COLO668 (cell line): ENCODE data around the gene ZSCAN4.

Source experiments
- DNase-seq: peaks from one replicate; lab custom pipeline; 2025; ENCODE audit not compliant: unreplicated experiment; lab: John Stamatoyannopoulos, UW

Gene ZSCAN4, protein sequence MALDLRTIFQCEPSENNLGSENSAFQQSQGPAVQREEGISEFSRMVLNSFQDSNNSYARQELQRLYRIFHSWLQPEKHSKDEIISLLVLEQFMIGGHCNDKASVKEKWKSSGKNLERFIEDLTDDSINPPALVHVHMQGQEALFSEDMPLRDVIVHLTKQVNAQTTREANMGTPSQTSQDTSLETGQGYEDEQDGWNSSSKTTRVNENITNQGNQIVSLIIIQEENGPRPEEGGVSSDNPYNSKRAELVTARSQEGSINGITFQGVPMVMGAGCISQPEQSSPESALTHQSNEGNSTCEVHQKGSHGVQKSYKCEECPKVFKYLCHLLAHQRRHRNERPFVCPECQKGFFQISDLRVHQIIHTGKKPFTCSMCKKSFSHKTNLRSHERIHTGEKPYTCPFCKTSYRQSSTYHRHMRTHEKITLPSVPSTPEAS

DNA sequence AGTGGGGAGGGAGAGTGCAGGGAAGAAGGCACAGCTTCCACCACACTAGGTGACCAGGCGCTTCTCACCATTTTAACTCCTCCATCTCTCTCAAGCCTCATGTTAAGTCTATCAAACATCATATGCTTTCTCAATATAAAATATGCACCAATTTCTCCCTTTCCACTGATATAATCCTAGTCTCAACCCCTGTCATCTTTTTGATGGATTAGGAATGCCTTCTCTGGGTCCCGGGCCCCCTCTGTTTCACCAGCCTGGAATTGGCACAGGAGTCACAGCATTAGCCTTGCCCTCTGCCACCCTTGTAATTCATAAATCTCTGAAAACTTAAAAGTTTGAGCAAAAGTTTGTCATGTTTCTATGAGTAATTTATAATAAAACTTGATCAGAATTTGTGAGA is at the start of gene ZSCAN4:
Gene ZSCAN4 (plus strand): TSS at position 301 of the 400 bp plus-strand sequence. CDS start 7,211 bp downstream, outside the sequence.
- DNase-seq: no peak

DNA sequence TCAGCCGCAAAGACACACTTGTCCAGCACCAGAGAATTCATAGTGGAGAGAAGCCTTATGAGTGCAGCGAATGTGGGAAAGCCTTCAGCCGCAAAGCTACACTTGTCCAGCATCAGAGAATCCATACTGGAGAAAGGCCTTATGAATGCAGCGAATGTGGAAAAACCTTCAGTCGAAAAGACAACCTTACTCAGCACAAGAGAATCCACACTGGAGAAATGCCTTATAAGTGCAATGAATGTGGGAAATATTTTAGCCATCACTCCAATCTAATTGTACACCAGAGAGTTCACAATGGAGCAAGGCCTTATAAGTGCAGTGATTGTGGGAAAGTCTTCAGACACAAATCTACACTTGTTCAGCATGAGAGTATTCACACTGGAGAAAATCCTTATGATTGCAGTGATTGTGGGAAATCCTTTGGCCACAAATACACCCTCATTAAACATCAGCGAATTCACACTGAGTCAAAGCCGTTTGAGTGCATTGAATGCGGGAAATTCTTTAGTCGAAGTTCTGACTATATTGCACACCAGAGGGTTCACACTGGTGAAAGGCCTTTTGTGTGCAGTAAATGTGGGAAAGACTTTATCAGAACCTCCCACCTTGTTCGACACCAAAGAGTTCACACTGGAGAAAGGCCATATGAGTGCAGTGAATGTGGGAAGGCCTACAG is 47.9 kb upstream of the ZSCAN4 start:
- no peak for DNase-seq

DNA sequence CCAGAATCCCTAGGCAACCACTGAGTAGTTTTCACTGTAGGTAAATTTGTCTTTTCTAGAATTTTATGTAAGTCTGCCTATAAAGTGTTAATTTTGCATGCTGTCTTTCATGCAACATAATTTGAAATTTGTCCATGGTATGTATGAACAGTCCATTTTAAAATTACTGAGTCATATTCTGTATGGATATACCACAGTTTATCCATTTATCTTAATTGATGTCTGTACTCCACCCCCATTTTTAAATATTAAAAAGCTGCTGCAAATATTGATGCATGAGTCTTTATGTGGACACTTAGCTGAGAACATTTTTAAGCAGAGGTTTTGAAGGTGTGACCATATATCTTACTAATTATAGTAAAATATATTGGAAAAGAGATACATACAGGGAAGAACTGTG is 45.6 kb upstream of the ZSCAN4 start:
- no peak for DNase-seq

DNA sequence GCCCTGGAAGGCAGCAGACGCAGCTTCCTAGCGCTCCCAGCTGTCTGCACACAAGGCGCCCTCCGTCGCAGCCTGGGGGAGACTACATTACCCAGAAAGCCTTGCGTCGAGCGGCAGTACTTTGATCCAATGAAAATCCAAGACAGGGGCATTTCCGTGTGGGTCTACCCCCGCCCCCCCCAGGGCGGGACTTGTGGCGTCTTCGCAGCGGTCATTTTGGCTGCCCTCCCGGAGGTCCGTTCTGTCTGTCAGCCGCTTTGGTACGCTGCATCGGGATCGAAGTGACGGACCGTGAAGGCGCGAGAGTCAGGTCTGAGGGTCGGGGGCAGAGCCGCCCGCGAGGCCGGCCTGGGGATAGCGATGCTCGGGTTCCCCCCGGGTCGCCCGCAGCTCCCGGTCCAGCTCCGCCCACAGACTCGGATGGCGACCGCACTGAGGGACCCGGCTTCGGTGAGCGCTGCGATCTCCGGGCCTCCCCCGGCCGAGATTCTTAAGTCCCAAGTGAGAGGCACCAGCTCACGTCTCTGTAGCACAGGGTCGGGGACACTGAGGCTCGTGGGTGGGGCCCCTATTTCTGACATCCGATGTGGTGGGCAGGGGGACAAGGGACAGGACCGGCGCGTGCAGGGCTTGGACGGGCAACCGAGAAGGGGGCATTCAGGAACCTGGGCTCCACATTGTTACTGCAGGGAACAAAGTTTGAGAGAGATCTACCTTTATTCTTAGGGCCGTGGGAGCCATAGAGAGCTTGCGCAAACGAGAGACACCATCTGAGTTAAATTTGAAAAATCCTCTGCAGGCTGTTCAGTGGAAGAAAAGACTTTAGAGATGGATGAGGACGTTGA is 35.5 kb upstream of the ZSCAN4 start, which contains the start of gene ZNF211:
Gene ZNF211 (plus strand): TSS at position 182 of the 845 bp plus-strand sequence. CDS start 179 bp downstream, at position 361.
- peak; percentile 96 for DNase-seq

DNA sequence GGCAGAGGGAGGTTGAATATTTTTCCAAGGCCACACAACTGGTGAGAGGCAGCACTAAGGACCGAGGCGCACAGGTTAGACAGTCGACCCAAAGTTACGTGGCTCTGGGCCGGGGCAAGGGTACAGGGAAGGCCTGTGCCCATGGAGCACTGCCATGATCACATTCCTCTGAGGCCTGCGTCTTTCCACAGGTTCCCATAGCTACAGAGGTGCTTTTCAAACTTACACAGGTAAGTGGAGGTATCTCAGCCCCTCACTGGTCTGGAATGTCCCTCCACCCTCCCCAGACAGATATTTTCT is 35.0 kb upstream of the ZSCAN4 start:
- DNase-seq: no peak

DNA sequence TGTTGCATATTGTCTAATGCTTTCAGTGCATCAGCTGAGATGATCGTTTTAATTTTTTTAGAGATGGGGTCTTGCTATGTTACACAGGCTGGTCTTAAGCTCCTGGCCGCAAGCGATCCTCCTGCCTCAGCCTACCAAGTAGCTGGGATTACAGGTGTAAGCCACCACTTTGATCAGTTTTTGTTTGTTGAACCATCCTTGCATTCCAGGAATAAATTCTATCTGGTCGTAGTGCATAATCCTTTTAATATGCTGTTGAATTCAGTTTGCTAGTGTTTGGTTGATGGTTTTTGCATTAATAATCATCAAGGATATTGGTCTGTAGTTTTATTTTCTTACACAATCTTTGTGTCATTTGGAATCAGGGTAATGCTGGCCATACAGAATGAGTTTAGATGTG is 31.4 kb upstream of the ZSCAN4 start:
- DNase-seq: no peak

DNA sequence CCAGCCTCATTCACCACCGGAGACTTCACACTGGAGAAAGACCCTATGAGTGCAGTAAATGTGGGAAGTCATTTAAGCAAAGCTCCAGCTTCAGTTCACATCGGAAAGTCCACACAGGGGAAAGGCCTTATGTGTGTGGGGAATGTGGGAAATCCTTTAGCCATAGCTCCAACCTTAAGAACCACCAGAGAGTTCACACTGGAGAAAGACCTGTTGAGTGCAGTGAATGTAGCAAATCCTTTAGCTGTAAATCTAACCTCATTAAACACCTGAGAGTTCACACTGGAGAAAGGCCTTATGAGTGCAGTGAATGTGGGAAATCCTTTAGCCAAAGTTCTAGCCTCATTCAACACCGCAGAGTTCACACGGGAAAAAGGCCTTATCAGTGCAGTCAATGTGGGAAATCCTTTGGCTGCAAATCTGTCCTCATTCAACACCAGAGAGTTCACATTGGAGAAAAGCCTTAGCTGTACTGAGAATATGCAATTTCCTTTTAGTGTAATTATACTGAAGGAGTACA is 27.0 kb upstream of the ZSCAN4 start:
- DNase-seq: no peak

DNA sequence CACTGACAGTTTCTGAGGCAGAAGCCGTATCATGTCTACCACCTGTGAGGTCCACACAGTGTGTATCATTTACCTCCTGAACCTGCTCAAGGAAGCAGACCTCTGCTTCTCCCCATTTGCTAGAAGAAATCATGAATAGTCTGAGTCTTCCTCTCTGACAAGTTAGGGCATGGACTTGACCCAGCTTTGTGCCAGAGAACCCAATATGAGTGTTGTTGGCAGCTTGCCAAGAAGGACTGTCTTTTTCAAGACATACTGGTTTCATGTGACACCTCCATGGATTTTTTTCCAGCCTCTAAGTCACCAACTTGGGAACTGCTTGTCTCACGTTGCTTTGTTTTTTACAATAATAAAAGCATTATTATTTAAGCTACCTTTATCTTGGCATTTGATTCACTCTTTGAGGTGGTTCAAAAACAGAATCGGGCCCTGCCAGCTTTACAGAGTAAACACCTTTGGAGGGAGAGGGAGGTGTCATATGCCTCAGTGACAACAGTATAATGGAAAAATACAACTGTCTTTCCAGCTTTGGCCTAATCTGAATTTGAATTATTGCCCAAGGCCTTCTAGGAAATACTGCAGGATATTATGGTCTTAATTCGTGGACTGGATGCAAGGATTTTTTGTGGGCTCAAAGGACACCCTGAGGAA is 26.2 kb upstream of the ZSCAN4 start:
- no peak for DNase-seq

DNA sequence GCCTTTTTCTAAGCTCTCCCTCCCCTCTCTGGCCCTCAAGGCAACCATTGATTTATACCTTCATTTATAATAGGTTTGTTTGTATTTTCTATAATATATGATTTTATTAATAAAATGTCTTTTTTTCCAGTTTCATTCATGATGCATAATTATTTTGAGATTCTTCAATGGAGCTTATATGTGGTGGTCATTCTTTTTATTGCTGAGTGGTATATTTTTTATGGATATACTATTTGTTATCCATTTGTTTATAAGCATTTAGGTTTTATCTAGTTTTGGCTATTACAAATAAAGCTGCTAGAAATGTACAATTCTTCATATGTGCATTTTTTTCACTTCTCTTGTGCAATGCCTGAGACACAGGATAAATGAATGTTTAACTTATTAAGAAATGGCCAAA is 25.0 kb upstream of the ZSCAN4 start:
- DNase-seq: no peak

DNA sequence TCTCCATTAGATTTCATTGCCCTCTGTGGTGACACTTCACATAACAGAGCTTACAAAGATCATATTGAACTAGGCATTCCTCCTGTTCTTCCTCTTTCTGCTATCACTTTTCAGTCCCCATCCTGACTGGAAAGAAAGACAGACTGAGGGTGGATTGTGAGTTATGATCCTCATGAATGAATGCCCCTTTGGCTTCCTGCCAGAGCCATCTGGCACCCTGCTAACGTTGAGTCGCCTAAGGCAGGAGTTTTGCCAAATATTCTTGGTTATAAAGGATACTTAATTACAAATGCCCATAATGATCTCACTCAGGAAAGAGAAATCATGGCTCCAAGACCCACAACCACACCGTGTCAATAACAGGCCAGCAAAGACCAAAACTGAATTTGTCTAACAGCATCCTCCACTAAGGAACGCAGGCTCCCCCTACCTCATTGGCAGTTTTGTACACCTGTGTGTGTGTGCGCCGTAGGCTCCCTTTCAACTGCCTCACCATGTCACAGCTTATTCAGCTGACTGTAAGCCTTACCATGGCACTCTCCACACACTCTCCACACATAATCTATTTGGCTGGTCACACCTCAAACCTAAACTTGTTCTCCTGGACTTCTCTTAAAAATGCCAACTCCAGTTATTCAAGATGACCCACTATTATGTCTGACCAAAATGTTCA is 20.3 kb upstream of the ZSCAN4 start:
- DNase-seq: peak; percentile 30

DNA sequence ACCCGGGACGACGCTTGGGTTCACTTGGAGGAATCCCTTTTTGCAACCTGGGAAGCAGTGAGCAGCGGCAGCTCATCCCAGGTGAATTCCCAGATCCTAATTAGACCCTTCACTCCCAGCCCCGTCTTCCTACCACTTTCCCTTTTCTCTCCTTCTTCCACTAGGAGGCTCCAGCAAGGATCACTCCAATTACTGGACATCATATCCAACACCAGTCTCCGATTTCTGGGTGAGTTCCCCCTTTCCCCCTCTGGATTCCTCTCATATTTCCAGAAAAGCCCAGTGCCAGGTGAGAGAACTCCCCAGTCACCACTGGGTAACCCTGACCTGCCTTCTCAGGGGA is 17.1 kb upstream of the ZSCAN4 start:
- no peak for DNase-seq

DNA sequence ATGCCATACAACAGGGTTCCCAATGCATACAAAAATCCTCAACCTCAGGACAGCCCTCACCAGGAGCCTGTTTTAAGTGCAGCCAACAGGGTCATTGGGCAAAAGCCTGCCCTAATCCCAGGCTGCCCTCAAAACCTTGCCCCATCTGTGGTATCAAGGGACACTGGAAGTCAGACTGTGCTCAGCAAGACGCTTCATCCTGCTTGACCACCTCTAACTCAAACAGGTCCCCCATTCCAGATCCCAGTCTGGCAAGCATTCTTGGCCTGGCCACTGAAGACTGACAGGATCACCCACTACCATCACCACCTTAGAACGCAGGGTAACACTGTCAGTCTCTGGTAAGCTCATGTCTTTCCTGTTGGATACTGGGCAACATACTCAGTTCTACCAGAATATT is 15.0 kb upstream of the ZSCAN4 start:
- DNase-seq: no peak

DNA sequence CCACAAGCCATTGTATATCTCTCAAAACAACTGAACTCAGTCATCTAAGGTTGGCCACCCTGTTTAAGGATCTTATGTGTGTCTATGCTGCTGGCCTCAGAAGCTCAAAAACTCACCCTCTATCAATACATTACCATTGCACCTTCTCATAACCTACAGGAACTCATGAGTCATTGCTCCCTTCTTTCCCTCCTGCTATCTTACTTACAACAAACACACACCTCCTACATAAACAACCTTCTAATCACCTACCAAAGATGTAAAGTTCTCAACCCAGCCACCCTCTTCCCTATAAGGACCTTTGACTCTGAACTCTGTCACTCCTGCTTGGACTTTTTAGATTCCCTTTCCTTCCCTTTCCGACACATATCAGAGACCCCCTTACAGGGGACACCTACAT is 13.3 kb upstream of the ZSCAN4 start:
- no peak for DNase-seq

DNA sequence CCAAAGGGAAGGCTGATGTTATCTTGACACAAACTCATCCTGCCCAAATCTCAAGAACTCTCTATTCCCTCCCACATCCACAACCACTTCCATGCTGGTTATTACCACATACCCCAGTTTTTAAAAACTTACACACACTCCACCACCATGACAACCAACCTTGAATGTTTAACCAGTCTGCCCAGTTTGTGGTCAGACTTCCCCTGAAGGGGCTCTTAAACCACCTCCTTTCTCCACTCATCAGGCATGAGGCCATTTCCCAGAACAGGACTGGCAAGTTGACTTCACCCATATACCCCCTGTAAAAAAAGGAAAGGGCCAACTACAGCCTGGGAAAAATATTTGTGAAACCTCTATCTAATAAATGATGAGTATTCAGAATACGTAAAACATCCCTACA is 12.4 kb upstream of the ZSCAN4 start:
- DNase-seq: no peak

DNA sequence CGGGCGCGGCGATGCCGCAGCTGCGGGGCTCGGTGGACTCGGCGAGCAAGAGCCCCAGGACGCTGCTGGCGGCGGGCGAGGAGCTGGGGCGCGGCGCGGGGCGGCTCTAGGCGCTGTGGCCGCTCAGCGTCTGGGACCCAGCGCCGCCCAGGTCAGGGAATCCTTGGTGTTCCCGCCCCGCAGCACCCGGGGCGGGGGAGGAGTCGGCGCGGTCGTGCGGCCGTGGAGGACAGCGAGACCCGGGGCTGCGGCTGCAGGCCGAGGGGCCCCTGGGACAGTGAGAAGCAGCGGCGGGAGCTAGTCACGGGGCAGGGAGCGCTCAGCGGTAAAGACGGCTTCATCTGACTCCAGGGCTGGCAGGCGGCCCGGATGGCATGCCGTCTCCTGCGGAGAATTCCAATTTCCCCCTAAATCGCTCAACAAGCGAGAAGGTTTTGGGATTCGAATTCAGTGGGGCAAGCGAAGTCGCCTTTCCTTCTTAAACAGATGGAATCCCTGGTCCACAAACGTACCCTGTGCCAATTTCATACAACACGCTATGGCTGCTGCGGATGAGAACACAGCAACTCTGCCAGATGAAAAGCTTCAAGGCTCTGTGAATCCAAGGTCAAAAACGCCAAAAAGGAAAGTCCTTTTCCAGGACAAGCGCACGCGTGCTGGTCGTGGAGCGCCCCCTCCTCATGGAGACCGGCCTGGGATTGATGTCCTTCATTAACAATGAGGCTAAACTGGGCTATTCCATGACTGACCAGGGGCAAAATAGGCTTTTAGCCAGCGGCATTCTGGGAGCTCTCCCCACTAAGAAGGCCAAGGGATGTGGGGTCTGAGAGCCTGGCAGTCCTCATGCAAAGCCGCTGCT is 4.2 kb upstream of the ZSCAN4 start:
- peak; percentile 67 for DNase-seq

DNA sequence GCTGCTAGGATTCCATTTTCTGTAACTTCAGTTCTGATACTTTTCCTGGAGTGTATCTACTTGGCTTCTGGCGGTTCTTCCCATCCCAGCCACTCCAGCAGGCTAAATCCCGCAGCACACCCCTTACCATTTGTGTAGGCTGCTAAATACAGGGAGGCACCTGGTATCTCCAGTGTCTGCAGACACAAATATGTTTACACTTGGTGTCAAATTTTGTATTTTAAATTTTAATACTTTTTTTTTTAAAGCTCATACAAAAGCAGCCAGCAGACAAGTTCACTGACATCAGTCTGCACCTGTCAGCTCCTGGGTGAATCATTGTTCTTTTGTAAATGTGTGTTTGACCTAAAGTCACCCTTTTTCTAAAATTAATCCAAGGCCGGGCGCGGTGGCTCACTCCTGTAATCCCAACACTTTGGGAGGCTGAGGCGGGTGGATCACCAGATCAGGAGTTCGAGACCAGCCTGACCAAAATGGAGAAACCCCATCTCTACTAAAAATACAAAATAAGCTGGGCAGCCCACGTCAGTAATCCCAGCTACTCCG is 3.4 kb upstream of the ZSCAN4 start:
- DNase-seq: no peak

DNA sequence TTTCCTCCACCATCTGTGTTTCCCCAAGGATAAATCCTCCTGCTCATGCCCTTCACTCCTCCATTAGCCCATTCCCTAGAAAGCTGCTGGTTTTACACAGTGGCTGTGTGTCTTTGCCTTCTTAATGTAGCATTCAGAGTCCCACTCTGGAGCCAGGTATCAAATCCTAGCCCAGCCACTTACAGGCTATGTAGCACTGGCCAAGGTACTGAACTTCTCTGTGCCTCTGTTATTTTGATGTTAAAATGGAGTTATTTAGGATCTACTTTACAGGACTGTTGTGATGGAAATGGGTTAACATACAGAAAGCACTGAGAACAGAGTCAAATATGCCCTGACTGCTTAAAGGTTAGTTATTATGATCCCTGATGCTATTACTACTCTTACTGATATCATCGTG is 1.5 kb upstream of the ZSCAN4 start:
- no peak for DNase-seq

DNA sequence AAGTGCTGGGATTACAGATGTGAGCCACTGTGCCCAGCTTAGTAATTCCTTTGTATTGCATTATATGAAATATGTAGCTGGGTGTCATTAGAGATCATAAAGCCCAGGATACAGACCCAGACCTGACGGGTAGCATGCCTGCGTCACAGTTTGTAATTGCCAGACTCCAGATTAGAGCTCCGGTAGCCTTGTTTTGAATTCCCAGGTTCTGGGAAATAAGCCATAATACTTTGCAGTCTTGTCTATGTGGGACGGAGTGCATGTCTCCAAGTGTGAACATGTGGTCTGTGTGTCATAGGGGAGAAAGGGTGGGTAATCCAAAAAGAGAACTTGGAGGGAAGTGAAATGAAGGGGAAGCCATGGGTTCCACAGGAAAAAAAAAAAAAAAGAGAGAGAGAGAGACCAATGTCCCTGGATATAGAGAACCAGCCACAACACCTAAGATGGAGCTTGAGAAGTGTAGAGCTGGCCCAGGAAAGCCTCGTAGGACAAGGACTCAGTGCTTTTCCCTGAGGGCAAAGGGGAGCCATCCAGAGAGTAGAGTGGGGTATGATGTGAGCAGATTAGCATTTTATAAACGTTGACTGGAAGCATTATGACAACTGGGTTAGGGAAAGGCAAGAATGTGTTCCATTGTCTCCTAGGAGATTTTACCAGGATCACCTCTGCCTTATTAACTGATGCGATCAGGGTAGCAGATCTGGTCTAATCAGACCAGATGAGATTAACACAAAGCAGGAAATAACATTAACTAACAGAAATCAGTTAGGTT is 2.6 kb downstream of the ZSCAN4 start:
- no peak for DNase-seq

DNA sequence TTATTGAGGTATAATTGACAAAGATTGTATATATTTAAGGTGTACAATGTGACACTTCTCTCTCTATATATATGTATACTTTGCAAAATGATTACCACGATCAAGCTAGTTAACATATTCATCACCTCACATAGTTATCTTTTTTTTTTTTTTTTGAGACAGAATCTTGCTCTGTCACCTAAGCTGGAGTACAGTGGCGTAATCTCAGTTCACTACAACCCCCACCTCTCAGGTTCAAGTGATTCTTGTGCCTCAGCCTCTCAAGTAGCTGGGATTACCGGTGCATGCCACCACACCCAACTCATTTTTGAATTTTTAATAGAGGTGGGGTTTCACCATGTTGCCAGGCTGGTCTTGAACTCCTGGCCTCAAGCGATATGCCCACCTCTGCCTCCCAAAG is 3.7 kb downstream of the ZSCAN4 start:
- DNase-seq: no peak
